Prostate gland (tissue), 2 donors: ENCODE measurements around the gene HLA-E.
"Not testable (repeated sequence)": the region's sequence is repeated elsewhere in the genome, so short reads cannot be mapped to it uniquely, and the experiment has no call there.

Source experiments
- POLR2AphosphoS5 ChIP-seq: sonication (generic); formaldehyde crosslinking; IDR thresholded peaks from one replicate; pipeline ENCODE4 v1.6.1; 2017; ENCODE audit warnings: antibody characterized with exemption
- TF ChIP-seq, protein P1 (sequence below), 4 experiments: fragments of 200-600 bp in 2 of 4; fragments of 450-650 bp in 2 of 4; sonication (generic) in 2 of 4; IDR thresholded peaks; 1 replicate in 3 of 4; 2 replicates in 1 of 4; pipeline ENCODE4 v1.5.1; 2016 to 2019; ENCODE audit warnings: antibody characterized with exemption in 4 of 4, mild to moderate bottlenecking in 2 of 4, moderate library complexity in 2 of 4

DNA sequence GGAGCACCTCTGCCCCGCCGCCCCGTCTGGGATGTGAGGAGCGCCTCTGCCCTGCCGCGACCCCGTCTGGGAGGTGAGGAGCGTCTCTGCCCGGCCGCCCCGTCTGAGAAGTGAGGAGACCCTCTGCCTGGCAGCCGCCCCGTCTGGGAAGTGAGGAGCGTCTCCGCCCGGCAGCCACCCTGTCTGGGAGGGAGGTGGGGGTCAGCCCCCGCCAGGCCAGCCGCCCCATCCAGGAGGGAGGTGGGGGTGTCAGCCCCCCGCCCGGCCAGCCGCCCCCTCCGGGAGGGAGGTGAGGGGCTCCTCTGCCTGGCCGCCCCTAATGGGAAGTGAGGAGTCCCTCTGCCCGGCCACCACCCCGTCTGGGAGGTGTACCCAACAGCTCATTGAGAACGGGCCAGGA lies 14.2 kb upstream of the HLA-E start:
- TF ChIP-seq, protein P1, sequence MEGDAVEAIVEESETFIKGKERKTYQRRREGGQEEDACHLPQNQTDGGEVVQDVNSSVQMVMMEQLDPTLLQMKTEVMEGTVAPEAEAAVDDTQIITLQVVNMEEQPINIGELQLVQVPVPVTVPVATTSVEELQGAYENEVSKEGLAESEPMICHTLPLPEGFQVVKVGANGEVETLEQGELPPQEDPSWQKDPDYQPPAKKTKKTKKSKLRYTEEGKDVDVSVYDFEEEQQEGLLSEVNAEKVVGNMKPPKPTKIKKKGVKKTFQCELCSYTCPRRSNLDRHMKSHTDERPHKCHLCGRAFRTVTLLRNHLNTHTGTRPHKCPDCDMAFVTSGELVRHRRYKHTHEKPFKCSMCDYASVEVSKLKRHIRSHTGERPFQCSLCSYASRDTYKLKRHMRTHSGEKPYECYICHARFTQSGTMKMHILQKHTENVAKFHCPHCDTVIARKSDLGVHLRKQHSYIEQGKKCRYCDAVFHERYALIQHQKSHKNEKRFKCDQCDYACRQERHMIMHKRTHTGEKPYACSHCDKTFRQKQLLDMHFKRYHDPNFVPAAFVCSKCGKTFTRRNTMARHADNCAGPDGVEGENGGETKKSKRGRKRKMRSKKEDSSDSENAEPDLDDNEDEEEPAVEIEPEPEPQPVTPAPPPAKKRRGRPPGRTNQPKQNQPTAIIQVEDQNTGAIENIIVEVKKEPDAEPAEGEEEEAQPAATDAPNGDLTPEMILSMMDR (IDR thresholded peaks at IDR 0.05): not testable (repeated sequence)
- TF ChIP-seq POLR2AphosphoS5: not testable (repeated sequence)
